HCT116 (cell line): ENCODE data around the gene GMDS. TPM values are rescaled to one million over a fixed set of nuclear protein-coding genes. Genes with fewer than 3 reads are reported as not detected.

ENCODE experiments used
- ATAC-seq: fragments of 200-7000 bp; cut with Tn5 transposase; 2 replicates; pipeline ENCODE4 v1.9.1; 2020; ENCODE audit warnings: mild to moderate bottlenecking, moderate library complexity
- BruUV-seq: library from RNA; stranded (reverse); fragments of 400-500 nt; replicated peaks from 2 replicates; lab custom pipeline; 2021; lab: Mats Ljungman, UMichigan
- CTCF ChIA-PET: fragments of 300-600 bp; sonication (Branson Sonifier 250); formaldehyde crosslinking; loops from one replicate; lab custom pipeline; 2021; ENCODE audit warnings: antibody characterized with exemption; lab: Charles Lee
- POLR2A ChIA-PET: fragments of 300-600, 350-600 bp; sonication (Branson Sonifier 250); formaldehyde crosslinking; loops from one replicate; lab custom pipeline; 2021; ENCODE audit warnings: antibody characterized with exemption; lab: Charles Lee
- RAD21 ChIA-PET, 2 experiments: fragments of 300-600 bp; sonication (Branson Sonifier 250); formaldehyde crosslinking; loops; one replicate each; lab custom pipeline; 2023; ENCODE audit warnings: low total read pairs in 2 of 2; ENCODE audit not compliant: uncharacterized antibody in 2 of 2, unreplicated experiment in 2 of 2, low non-redundant PET in 1 of 2; lab: Charles Lee
- DNase-seq: peaks from one replicate; pipeline ENCODE4 v3.0.0-alpha.2; 2010; ENCODE audit warnings: low read depth, low spot score
- H2AFZ ChIP-seq: fragments of 200-600 bp; shearing (Covaris generic), sonication (generic); 2 replicates; pipeline ENCODE4 v1.6.1; 2017; ENCODE audit warnings: low read depth, mixed run types, mixed read lengths, antibody characterized with exemption, low read length; ENCODE audit not compliant: poor library complexity, severe bottlenecking
- H3K27ac ChIP-seq: 2 replicates; pipeline ENCODE4 v1.5.1; 2012; ENCODE audit warnings: low read depth, low read length
- H3K27me3 ChIP-seq: fragments of 200-600 bp; sonication (generic); 2 replicates; pipeline ENCODE4 v1.6.1; 2016; ENCODE audit warnings: mixed run types, low read length, mixed read lengths; ENCODE audit not compliant: insufficient read depth
- H3K36me3 ChIP-seq, 2 experiments: fragments of 200-500 bp in 1 of 2; fragments of 200-600 bp in 1 of 2; sonication (Bioruptor generic) in 1 of 2; sonication (generic) in 1 of 2; 2 replicates each; pipeline versions ENCODE4 v1.5.1 to v1.6.1; 2014 to 2016; ENCODE audit warnings: low read length in 2 of 2, inconsistent platforms in 1 of 2, mixed read lengths in 1 of 2, mixed run types in 1 of 2; ENCODE audit not compliant: insufficient read depth in 2 of 2, control insufficient read depth in 1 of 2
- H3K4me1 ChIP-seq, 2 experiments: fragments of 200-600 bp in 1 of 2; sonication (generic) in 1 of 2; 2 replicates each; pipeline versions ENCODE4 v1.5.1 to v1.6.1; 2012 to 2017; ENCODE audit warnings: low read length in 2 of 2, inconsistent platforms in 1 of 2, mild to moderate bottlenecking in 1 of 2, mixed read lengths in 1 of 2, mixed run types in 1 of 2, moderate library complexity in 1 of 2; ENCODE audit not compliant: insufficient read depth in 2 of 2, control insufficient read depth in 1 of 2
- H3K4me2 ChIP-seq: fragments of 200-600 bp; sonication (generic); 2 replicates; pipeline ENCODE4 v1.6.1; 2017; ENCODE audit warnings: mixed run types, low read length, mixed read lengths
- H3K4me3 ChIP-seq, 2 experiments: fragments of 200-600 bp in 1 of 2; sonication (generic) in 1 of 2; replicated peaks in 1 of 2; 2 replicates each; pipeline ENCODE4 v1.5.1; 2011 to 2016; ENCODE audit warnings: low read length in 2 of 2, control low read depth in 1 of 2, low read depth in 1 of 2, mild to moderate bottlenecking in 1 of 2, mixed read lengths in 1 of 2, mixed run types in 1 of 2
- H3K79me2 ChIP-seq: fragments of 200-600 bp; sonication (generic); 2 replicates; pipeline ENCODE4 v1.6.1; 2017; ENCODE audit warnings: mild to moderate bottlenecking, mixed run types, low read length, moderate library complexity, mixed read lengths; ENCODE audit not compliant: insufficient read depth
- H3K9ac ChIP-seq: fragments of 200-600 bp; sonication (generic); 2 replicates; pipeline ENCODE4 v1.6.1; 2016; ENCODE audit warnings: low read length, mixed read lengths
- H3K9me2 ChIP-seq: fragments of 200-600 bp; sonication (generic), shearing (Covaris generic); 2 replicates; pipeline ENCODE4 v1.6.1; 2017; ENCODE audit warnings: mixed run types, mild to moderate bottlenecking, moderate library complexity; ENCODE audit not compliant: insufficient read depth
- H3K9me3 ChIP-seq, 2 experiments: fragments of 200-500 bp in 1 of 2; fragments of 200-600 bp in 1 of 2; sonication (Bioruptor generic) in 1 of 2; sonication (generic) in 1 of 2; 2 replicates each; pipeline ENCODE4 v1.6.1; 2014 to 2017; ENCODE audit warnings: low read length in 2 of 2, mixed read lengths in 2 of 2, inconsistent platforms in 1 of 2, low read depth in 1 of 2, mild to moderate bottlenecking in 1 of 2, mixed run types in 1 of 2, moderate library complexity in 1 of 2; ENCODE audit not compliant: control insufficient read depth in 1 of 2, insufficient read depth in 1 of 2
- H4K20me1 ChIP-seq: fragments of 200-600 bp; sonication (generic), shearing (Covaris generic); 2 replicates; pipeline ENCODE4 v1.6.1; 2017; ENCODE audit warnings: mixed run types, mild to moderate bottlenecking, moderate library complexity; ENCODE audit not compliant: insufficient read depth
- CBX3 ChIP-seq: IDR thresholded peaks from 2 replicates; pipeline ENCODE4 v1.6.1; 2012; ENCODE audit warnings: low read depth
- CEBPB ChIP-seq: IDR thresholded peaks from 2 replicates; pipeline ENCODE4 v1.6.1; 2012; ENCODE audit warnings: low read depth
- EGR1 ChIP-seq: IDR thresholded peaks from 2 replicates; pipeline ENCODE4 v1.6.1; 2012; ENCODE audit warnings: low read depth
- EZH2 ChIP-seq: fragments of 200-600 bp; sonication (generic); IDR thresholded peaks from 2 replicates; pipeline ENCODE4 v1.6.1; 2017; ENCODE audit warnings: antibody characterized with exemption, mixed run types
- EZH2phosphoT487 ChIP-seq: fragments of 200-600 bp; IDR thresholded peaks from 2 replicates; pipeline ENCODE4 v1.6.1; 2018; ENCODE audit warnings: antibody characterized with exemption, borderline replicate concordance
- FOSL1 ChIP-seq: IDR thresholded peaks from 2 replicates; pipeline ENCODE4 v1.6.1; 2012; ENCODE audit warnings: low read depth
- JUND ChIP-seq: IDR thresholded peaks from 2 replicates; pipeline ENCODE4 v1.6.1; 2012
- MAX ChIP-seq: IDR thresholded peaks from 2 replicates; pipeline ENCODE4 v1.6.1; 2012
- POLR2AphosphoS5 ChIP-seq: IDR thresholded peaks from 2 replicates; pipeline ENCODE4 v1.6.1; 2011; ENCODE audit warnings: mild to moderate bottlenecking, low read depth, low read length, moderate library complexity
- RAD21 ChIP-seq: IDR thresholded peaks from 2 replicates; pipeline ENCODE4 v1.6.1; 2012; ENCODE audit warnings: low read depth, mild to moderate bottlenecking
- REST ChIP-seq: IDR thresholded peaks from 2 replicates; pipeline ENCODE4 v1.6.1; 2012; ENCODE audit warnings: low read depth
- SIN3A ChIP-seq: IDR thresholded peaks from 2 replicates; pipeline ENCODE4 v1.6.1; 2012; ENCODE audit warnings: low read depth
- SP1 ChIP-seq: IDR thresholded peaks from 2 replicates; pipeline ENCODE4 v1.6.1; 2012; ENCODE audit warnings: low read depth
- TCF7L2 ChIP-seq: IDR thresholded peaks from 2 replicates; pipeline ENCODE4 v1.7.0; 2011; ENCODE audit warnings: borderline replicate concordance, inconsistent platforms; ENCODE audit not compliant: insufficient read depth, insufficient read length; ENCODE audit errors: extremely low read depth
- YY1 ChIP-seq: IDR thresholded peaks from 2 replicates; pipeline ENCODE4 v1.6.1; 2011; ENCODE audit warnings: low read length, low read depth, moderate library complexity, mild to moderate bottlenecking; ENCODE audit not compliant: insufficient replicate concordance; ENCODE audit errors: extremely low read depth
- ZFX ChIP-seq: fragments of 450-650 bp; IDR thresholded peaks from 2 replicates; pipeline ENCODE4 v1.6.1; 2017
- intact Hi-C: fragments of 100-400 bp; cut with micrococcal nuclease; formaldehyde crosslinking; loops from 2 replicates; pipeline ENCODE4 v1.10.0; 2022
- total RNA-seq: library from RNA; stranded (reverse); gene quantifications from one replicate; pipeline ENCODE4 v1.2.1, GENCODE V29; 2021; ENCODE audit not compliant: unreplicated experiment
- TF ChIP-seq, protein P1 (sequence below): IDR thresholded peaks from 2 replicates; pipeline ENCODE4 v1.6.1; 2012
- TF ChIP-seq, protein P2 (sequence below), 3 experiments: fragments of 200-600 bp in 1 of 3; sonication (generic) in 1 of 3; IDR thresholded peaks in 2 of 3; conservative IDR thresholded peaks in 1 of 3; 2 replicates each; pipeline ENCODE4 v1.5.1; 2012 to 2017; ENCODE audit warnings: low read depth in 2 of 3, low read length in 2 of 3, antibody characterized with exemption in 1 of 3, borderline replicate concordance in 1 of 3, control low read depth in 1 of 3, mild to moderate bottlenecking in 1 of 3, mixed read lengths in 1 of 3, mixed run types in 1 of 3, moderate library complexity in 1 of 3; ENCODE audit not compliant: insufficient read depth in 1 of 3

GMDS gene
- total RNA-seq, 1 experiment from 2014 or later, result 34.4 TPM

GRCh38 chr6:1762203-1762602 is 483.2 kb downstream of the GMDS start:
- H3K4me1 ChIP-seq, result peaks cover 2 to 6% of the 10 kb centered on the region in 2 experiments; a peak in 2 of 4 replicates
- H2AFZ ChIP-seq, result no peak overlapping the region
- no peaks in the 10 kb centered on the region for H3K9me3 ChIP-seq
- no peaks in the 10 kb centered on the region for H3K36me3 ChIP-seq
- RAD21 ChIA-PET, result no interaction called here
- H3K4me2 ChIP-seq, result no peak overlapping the region
- no peaks in the 10 kb centered on the region for H3K9me2 ChIP-seq
- no peak overlapping the region for H3K4me3 ChIP-seq
- no peak overlapping the region for H3K27ac ChIP-seq
- ATAC-seq (no peak), DNase-seq (no peak)
- POLR2A ChIA-PET, result no interaction called here
- no peaks in the 10 kb centered on the region for H3K79me2 ChIP-seq
- CTCF ChIA-PET, result no interaction called here
- no peak overlapping the region for H3K9ac ChIP-seq
- intact Hi-C loops, result no loop called here
- no peak for TF ChIP-seq YY1
- TF ChIP-seq POLR2AphosphoS5, result no peak
- TF ChIP-seq, protein P1, sequence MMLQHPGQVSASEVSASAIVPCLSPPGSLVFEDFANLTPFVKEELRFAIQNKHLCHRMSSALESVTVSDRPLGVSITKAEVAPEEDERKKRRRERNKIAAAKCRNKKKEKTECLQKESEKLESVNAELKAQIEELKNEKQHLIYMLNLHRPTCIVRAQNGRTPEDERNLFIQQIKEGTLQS, result no peak
- TF ChIP-seq TCF7L2, result no peak
- no peak for TF ChIP-seq SIN3A
- TF ChIP-seq REST, result no peak
- TF ChIP-seq EGR1, result no peak
- no peak for TF ChIP-seq EZH2phosphoT487
- no peak for TF ChIP-seq EZH2
- no peak for TF ChIP-seq FOSL1
- no peak for TF ChIP-seq RAD21
- no peak for TF ChIP-seq ZFX
- TF ChIP-seq, protein P2, sequence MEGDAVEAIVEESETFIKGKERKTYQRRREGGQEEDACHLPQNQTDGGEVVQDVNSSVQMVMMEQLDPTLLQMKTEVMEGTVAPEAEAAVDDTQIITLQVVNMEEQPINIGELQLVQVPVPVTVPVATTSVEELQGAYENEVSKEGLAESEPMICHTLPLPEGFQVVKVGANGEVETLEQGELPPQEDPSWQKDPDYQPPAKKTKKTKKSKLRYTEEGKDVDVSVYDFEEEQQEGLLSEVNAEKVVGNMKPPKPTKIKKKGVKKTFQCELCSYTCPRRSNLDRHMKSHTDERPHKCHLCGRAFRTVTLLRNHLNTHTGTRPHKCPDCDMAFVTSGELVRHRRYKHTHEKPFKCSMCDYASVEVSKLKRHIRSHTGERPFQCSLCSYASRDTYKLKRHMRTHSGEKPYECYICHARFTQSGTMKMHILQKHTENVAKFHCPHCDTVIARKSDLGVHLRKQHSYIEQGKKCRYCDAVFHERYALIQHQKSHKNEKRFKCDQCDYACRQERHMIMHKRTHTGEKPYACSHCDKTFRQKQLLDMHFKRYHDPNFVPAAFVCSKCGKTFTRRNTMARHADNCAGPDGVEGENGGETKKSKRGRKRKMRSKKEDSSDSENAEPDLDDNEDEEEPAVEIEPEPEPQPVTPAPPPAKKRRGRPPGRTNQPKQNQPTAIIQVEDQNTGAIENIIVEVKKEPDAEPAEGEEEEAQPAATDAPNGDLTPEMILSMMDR (IDR thresholded peaks at IDR 0.05 in 2 of 3, conservative IDR thresholded peaks at IDR 0.05 in 1 of 3; ENCODE audit: borderline replicate concordance in 1 of 3, insufficient read depth in 1 of 3, low read depth in 2 of 3, low read length in 2 of 3), result no peak
- TF ChIP-seq CBX3, result no peak
- no peak for TF ChIP-seq SP1
- no peak for TF ChIP-seq JUND
- TF ChIP-seq CEBPB, result no peak
- TF ChIP-seq MAX, result no peak
- no peaks in the 10 kb centered on the region for H3K27me3 ChIP-seq
- BruUV-seq, result no TSS peak
- no peaks in the 10 kb centered on the region for H4K20me1 ChIP-seq
